GM21528 (cell line): ENCODE data around the gene SULT1C2.

Source experiments
- ATAC-seq: cut with Tn5 transposase; IDR thresholded peaks from one replicate; pipeline ENCODE4 v1.9.1; 2021; ENCODE audit warnings: mild to moderate bottlenecking, moderate library complexity; ENCODE audit not compliant: unreplicated experiment, low FRiP score

The SULT1C2 gene

GRCh38 chr2:108287169-108287568 is 1.5 kb upstream of the SULT1C2 start:
- no peak for ATAC-seq

GRCh38 chr2:108293850-108294249 is 5.2 kb downstream of the SULT1C2 start:
- no peak for ATAC-seq

- no peak for ATAC-seq
Observed at GRCh38 chr2:108297436-108298141, 8.9 kb downstream of the SULT1C2 start.

- no peak for ATAC-seq
Observed at GRCh38 chr2:108301558-108301957, 12.9 kb downstream of the SULT1C2 start.

- ATAC-seq: no peak
Observed at GRCh38 chr2:108304975-108305374, 16.3 kb downstream of the SULT1C2 start.

GRCh38 chr2:108305901-108306300 is 17.2 kb downstream of the SULT1C2 start:
- ATAC-seq: no peak

DNA sequence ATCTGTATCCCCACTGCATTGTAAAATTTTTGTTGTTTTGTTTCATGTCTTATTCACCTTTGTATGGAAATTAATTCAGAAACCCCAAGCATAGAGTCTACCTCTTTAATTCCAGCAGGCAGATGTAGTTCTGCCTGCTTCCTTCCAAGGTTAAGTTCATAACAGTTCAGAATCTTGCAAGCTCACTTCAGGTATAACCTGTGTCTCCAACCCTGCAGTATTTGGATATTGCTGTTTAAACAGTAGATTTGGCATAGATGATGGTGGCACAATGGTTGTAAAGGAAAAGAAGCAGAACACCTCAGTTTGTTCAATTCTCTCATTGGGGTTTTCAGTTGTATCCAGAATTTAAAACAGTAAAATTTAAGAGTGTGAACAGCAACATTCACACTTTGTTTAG is 21.2 kb downstream of the SULT1C2 start:
- ATAC-seq: no peak

GRCh38 chr2:108314586-108315296 is 26.0 kb downstream of the SULT1C2 start:
- no peak for ATAC-seq

DNA sequence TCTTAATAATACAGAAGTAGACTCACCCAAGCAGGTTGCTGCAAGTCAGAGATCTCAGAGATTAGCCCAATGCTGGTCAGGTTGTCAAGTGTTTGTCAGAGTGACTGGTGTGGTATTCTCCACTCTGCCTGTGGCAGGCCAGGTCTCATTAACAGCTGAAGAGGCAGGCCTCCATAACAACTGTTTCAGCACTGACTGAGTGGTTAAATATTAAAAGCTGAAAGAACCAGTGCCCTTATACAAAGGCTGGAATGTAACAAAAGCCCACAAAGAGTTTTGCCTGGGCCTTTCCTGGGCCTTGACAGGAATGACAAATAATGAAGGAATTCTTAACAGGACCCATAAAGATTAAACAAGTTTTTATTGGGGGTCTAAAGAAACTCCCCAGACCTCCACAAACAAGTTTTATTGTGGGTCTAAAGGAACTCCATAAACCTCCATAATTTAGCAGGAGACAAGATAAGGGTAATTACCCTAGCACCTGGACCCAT is 26.8 kb downstream of the SULT1C2 start:
- no peak for ATAC-seq

GRCh38 chr2:108316033-108316432 is 27.3 kb downstream of the SULT1C2 start:
- ATAC-seq: no peak

- no peak for ATAC-seq
Observed at GRCh38 chr2:108316461-108317258, 28.0 kb downstream of the SULT1C2 start.

GRCh38 chr2:108320326-108320922 is 31.7 kb downstream of the SULT1C2 start:
- no peak for ATAC-seq

DNA sequence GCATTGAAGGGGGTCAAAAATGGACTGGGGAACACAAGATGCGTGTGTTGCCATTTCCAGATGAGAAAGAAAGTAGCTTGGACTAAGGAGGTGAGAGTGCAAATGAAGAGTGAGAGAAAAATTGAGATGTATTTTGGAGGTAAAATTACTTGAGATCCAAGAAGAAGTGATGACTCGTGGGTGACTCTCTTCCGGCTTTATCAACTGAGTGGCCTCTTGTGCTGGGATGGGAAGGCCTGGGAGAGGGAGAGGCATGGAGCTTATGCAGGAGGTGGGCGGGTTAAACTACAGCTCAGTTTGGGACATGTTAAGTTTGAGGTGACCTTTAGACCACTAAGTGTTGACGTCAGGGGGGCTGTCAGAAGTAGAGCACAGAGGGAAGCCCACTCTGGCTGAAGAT is 34.9 kb downstream of the SULT1C2 start:
- ATAC-seq: no peak

DNA sequence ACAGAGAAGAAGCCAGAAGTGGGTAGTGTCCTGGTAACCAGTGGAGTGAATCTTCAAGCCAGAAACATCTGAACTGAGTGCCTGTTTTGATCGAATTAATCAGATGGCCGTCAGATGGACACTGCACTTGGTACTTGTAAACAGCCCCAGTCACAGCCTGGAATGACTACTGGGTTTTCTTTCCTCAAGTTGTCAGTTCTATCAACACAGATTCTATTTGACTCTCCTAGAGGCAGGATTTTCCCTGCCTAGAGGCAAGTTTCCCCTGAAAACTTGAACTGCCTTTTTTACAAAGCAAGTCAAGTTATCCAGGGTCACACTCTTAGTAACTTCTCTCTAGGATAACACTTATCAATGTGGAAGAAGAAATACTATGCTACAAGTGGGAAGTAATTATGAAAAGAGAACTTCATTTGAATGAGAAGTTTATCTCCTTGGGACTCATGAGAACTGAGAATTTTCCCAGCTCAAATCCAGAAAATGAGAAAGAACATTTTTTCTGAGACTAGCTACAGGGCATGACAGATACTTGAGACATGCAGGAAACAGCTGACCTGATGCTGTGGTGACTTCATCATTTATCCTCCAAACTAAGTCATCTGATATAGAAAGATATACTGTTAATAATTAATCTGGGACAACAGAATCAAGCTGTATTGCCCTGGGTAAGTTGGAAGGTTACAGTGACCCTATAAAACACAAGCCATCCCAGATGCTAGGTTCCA is 36.0 kb downstream of the SULT1C2 start:
- ATAC-seq: no peak

DNA sequence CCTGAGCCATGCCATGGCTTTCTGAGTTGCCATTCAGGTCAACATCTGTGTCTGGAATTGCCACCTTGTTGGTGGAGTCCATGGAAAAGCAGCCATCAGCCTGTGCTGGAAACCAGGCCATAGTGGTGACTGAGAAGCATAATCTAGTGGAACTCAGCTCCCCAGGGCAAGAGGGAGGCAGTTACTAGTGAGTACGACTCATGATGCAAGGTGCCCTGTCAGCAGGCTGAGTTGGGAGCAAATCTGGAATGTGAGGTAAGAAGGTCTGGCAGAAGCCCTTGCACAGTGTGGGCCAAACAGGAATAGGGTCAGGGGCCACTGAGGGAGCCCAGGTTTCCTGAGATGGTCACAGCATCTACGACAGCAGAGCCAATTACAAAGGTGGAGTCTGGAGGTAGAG is 37.1 kb downstream of the SULT1C2 start:
- no peak for ATAC-seq

- ATAC-seq: no peak
Observed at GRCh38 chr2:108329771-108330170, 41.1 kb downstream of the SULT1C2 start.

DNA sequence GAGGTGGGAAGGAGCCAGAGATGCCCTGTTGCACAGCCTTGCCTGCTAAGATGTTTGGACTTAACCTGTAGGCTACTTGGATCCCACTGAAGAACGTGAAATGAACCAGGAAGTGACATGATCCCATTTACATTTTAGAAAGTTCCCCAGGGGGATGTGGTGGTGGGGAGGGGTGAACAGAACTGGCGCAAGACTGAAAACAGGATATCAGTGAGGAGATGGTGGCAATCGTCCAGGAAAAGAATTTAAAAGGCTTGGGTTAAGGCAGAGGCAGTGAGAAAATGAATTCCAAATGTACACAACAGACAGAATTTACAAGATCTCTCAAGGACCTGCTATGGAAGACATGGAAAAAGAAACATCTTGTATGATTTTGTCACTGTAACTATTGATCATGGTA is 42.3 kb downstream of the SULT1C2 start:
- ATAC-seq: no peak

DNA sequence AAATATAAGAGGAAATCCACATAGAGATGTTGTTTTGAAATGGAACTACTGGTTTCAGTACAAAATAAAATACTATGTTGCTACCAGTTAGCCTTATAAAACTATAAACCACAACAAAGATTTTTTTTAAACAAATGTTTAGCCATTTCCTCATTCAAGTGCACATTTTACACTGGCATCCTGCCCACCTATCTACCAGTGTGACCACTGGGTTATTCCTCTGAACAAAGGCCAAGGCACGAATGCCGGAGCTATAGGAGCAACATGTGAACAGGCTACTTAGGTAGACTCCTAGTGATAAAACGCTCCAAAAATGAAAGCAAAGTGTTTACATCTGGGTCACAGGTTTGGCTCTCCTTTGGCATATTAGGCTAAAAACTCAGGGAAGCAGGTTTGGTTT is 57.3 kb downstream of the SULT1C2 start:
- no peak for ATAC-seq

- ATAC-seq: no peak
Observed at GRCh38 chr2:108346827-108347226, 58.1 kb downstream of the SULT1C2 start.

DNA sequence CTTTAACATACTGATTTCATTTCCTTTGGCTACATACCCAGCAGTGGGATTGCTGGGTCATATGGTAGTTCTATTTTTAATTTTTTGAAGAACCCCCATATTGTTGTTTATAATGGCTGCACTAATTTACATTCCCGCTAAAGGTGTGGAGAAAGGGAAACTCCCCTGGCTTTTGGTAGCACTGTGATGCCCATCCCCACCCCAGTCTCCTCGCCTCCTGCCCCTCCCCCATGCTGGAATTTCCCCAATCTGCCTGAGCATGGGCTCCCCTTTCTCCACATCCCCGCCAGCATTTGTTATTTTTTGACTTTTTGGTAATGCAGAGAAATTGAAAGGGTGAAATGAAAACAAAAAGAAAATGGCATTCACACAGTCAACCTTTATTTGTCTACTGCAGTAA is 59.1 kb downstream of the SULT1C2 start:
- no peak for ATAC-seq
